OCI-LY7 (cell line): Measurements from ENCODE around the gene JADE3.

Source experiments
- CTCF ChIP-seq: fragments of 200-600 bp; sonication (generic); conservative IDR thresholded peaks from 2 replicates; pipeline ENCODE4 v1.5.1; 2014; ENCODE audit warnings: mild to moderate bottlenecking, antibody characterized with exemption, low read length, moderate library complexity, mixed read lengths
- EZH2phosphoT487 ChIP-seq: fragments of 200-600 bp; sonication (generic); IDR thresholded peaks from 2 replicates; pipeline ENCODE4 v1.6.1; 2018; ENCODE audit warnings: low read depth, borderline replicate concordance, mild to moderate bottlenecking, mixed run types, antibody characterized with exemption, low read length, moderate library complexity, mixed read lengths

DNA sequence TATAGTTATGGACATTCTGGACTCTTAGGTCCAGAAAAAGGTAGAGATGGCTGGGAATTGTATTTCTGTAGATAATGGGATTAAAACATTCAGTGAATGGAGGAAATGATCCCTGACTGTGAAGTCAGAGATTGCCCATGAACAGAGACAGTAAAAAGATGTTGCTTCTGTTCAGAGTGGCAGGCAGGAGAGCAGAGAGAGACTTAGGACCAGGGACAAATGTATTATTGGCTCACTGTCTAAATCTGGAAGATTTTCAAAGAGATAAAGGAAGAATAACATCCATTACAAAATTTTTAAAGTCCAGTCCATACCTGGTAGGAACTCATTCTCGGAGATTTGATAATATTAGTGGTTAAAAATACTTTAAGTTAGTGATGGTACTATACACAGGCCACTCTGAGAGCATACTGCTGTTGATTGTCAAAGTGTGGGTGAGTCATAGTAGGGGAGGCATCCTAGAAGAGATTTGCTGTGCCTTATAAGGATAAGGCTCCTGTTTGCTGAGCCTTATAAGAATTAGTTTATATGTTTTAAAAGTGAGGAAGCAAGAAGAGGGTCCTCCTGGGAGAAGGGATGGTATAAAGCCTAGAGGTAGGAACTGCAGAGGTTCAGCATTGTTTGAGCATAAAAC is 53.0 kb downstream of the JADE3 start:
- no peak for TF ChIP-seq CTCF
- TF ChIP-seq EZH2phosphoT487, result no peak
